ENCODE results near the gene CNIH2.

Gene CNIH2

GRCh38 chr11:66333220-66333877 lies 55.4 kb downstream of the CNIH2 start:
- CTCF ChIA-PET, result interaction anchor here (1.0 to 8.7 kb wide), 3 partner anchors 12 to 22 kb away, joined by 3 to 126 read pairs (median 17); partner anchors contain the start of gene BRMS1
- TF ChIP-seq CTCF (IDR thresholded peaks at IDR 0.05; ENCODE audit: control extremely low read depth, extremely low read depth, low read depth, missing control alignments), result no peak
- POLR2A ChIA-PET, result no interaction called here
- no peak for DNase-seq (ENCODE audit: extremely low spot score)

Data from GM10248 (cell line).